Activated CD4-positive, alpha-beta T cell treated with anti-CD3 and anti-CD28 coated beads, Interleukin-2, Interleukin-4, amounts not matched to agents 100 ng/mL and 50 ng/mL, durations not matched to agents 16 hours and 8 hours (primary cell): Measurements from ENCODE around the gene LBHD2.

Source experiments
- DNase-seq: peaks from one replicate; pipeline ENCODE4 v3.0.0-alpha.2; 2020; ENCODE audit warnings: low spot score

The LBHD2 gene

GRCh38 chr14:103132381-103133209, 48.6 kb downstream of the LBHD2 start:
- DNase-seq = no peak

DNA sequence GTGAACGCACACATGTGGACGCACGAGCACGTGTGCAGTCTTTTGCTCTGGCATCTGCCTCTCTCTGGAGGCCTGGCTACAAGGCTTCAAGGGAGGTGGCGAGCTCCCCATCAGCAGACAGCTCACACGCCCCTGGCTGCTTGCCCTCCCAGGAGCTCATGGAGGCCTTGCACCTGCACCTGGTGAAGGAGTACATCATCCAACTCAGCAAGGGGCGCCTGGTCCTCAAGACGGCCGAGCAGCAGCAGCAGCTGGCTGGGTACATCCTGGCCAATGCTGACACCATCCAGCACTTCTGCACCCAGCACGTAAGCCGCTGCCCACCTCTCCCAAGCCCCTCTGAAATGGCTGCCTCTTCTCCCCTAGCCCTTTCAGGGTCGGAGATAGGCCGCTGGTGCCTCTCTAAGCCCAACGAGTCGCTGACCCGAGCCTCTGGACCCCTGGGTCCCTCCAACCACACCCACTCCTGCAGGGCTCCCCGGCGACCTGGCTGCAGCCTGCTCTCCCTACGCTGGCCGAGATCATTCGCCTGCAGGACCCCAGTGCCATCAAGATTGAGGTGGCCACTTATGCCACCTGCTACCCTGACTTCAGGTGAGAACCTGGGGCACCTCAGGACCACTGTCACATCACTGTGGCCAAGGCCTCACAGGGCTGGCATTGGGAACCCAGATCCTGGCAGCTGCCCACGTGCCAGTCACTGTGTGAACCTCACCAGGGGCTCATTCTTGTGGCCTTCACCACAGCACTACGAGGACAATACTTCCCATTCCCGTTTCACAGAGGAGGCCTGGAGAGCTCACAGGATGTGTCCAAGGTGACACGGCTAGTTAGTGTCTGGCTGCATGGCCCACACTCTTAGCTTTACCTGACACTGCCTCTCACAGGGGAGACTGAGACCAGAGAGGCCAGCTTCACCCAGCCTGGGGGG, 49.5 kb downstream of the LBHD2 start:
- DNase-seq = no peak

DNA sequence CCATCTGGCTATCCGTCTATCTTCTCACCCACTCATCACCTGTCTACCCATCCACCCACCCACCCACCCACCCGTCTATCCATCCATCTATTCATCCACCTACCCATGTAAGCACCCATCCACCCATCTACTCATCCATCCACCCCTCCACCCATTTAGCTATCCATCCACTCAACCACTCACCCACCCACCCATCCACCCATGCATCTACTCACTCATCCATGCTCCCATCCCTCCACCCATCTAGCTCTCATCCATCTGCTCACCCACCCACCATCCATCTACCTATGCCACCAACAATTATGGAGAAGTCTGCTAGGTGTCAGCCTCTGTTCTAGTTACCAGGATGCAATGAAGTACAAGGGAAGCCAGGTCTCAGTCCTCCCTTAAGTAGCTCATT, 50.4 kb downstream of the LBHD2 start:
- no peak for DNase-seq

GRCh38 chr14:103134919-103135318, 50.9 kb downstream of the LBHD2 start:
- DNase-seq = no peak

DNA sequence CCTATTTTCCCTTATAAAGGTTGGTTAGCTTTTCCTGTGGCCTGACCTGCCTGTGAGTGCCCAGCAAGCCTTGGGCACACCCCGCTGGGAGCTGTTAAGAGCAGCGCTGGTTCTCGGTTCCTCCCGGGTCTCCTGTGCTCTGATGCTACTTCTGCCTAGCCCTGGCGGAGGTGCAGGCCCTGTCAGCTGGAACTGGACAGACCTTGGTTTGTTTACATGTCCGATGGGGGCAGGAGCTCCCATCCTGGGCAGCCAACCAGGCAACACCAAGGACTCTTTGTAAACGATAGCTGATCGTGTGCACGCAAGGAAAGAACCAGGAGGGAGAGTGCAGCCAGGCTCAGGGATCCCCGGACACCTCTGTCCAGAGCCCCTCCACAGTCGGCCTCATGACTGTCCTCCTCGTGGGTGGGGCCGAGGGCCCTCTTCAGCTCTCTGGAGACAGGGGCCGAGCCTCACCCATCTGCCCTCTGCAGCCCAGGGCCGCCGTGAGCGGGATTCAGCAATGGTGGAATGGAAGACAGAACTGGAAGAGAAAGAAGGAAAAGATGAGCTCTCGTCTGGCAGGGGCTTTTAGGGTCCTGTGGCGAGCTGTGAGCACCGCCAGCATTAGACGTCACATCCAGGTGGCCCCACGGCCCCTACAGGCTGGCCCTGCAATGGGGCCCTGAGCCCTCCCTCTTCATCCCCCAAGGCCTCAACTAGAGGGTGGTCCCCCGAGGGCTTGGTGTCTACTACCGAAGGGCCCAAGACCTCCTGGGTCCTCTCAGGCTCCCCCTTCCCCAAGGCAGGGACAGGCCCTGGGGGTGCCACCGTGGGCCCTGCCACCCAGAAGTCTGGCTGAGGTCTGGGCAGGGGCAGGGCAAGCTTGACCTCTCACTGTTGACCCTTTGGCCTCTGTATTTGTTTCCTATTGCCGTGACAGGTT, 51.6 kb downstream of the LBHD2 start:
- no peak for DNase-seq

DNA sequence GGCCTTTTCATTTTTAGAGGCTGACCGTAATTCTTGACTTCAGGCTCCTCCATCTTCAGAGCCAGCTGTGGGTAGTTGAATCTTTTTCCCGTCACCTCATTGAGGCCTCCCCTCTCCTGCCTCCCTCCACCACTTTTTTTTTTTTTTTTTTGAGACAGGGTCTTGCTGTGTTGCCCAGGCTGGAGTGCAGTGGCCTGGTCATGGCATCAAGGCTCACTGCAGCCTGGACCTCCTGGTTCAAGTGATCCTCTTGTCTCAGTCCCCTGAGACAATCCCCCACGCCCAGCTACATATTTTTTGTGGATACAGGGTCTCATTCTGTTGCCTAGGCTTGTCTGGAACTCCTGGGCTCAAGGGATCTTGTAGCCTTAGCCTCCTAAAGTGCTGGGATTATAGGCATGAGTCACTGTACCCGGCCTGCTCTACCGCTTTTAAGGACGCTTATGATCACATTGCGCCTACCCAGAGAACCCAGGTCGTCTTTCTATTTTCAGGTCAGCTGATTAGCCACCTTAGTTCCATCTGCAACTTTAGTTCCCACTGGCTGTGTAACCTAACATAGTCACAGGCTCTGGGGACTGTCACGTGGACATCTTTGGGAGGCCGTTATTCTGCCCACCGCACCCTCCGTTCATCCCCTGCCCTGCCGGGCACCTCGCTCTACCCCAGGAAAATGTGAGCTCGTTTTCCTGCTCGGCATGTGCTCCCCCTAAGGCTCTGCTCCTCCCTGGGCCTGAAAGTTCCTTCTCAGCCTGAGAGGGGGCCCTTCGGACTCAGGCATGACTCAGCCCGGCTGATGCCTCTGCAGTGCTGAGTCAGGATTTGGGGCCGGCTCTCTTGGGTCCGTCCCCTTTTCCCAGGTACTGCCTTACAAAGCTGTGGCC, 52.6 kb downstream of the LBHD2 start:
- DNase-seq = no peak

GRCh38 chr14:103137689-103138300, 53.8 kb downstream of the LBHD2 start:
- no peak for DNase-seq

DNA sequence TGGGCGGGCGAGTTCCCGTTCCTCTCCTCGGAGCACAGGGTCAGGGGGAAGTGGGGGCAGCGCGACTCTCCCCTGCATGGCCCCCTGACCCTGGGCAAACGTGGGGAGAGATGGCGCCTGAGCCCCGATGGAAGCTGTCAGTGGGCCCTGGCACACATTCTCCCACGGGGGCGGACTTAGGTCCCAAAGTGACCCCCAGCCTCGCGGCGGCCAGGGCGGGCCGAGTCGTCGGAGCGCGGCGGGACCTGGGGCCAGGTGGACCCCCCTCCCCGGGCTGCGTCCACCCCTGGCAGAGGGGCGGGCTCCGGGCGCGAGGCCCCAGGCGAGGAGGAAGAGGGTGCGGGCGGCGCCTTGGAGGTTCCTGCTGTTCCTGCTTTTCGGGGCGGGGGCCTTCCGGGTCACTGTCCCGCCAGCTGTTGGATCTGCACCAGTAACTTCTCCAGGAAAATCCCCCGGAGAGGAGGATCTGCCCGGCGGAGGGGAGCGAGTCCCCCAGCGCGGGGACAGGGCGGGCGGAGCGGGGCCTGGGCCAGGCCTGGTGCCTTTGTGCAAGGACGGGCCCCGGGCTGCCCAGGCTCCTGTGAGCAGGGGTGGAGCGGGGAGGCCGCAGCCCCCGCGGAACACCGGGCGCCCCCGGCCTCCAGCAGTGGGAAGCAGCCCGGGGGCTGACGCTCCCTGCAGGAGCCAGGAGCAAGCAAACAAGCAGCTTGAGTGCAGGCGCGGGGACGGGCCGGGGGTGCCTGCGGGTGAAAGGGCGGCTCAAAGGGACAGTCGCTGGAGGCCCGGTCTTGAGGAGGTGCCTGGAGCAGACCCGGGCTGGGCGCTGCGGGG, 54.5 kb downstream of the LBHD2 start:
- DNase-seq = no peak

- no peak for DNase-seq
Observed at GRCh38 chr14:103139132-103140025, 55.4 kb downstream of the LBHD2 start.
